Endometrium (tissue), 2 donors: ENCODE data around the gene FRMD4B.

ENCODE experiments used
- FAIRE-seq: peaks from 2 replicates; lab custom pipeline; 2012; peaks lifted over from hg19 to GRCh38; lab: Jason Lieb, UNC
- donor health status: control.
- donor health status: control.

Gene FRMD4B

DNA sequence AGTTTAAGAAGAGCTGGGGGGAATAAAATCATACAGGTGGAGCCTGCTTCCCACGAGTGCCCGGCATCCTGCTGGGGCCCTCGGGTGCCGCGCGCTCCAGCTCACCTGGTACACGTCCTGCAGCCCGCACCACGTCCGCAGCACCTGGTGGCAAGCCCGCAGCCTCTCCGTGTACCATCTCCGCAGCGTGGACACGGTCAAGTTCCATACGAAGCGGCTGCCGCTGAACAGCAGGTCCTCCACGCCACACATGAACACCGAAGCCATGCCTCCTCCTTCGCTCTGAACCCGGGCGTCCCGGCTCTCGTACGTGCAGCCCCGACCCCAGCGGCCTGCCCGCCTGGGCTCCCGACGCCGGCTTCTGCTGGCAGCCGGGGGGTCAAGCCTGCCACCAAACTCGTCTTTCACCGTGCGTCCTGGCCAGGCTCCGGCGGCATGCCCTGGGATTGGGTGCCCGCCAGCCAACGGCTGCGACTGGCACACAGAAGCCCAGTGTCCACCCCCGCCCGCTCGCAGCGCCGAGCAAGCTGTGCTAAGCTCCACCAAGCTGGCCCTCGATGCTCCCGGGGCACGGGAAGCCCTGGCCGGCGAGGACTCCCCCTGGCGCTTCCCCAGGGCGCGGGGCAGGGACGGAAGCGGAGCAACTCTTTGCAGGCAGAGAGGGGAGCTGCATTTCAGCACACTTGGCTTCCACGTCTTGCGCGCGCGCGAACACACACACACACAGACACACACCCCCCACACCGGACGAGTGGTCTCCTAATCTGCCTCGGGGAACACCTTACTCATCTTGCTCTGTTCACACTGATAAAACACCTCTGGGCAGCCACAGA is at the start of gene FRMD4B:
Gene FRMD4B, minus strand, starts transcription at position 366 of the 833 bp plus-strand sequence. Its CDS starts 99 bp downstream, at position 267.
- no peak for FAIRE-seq

DNA sequence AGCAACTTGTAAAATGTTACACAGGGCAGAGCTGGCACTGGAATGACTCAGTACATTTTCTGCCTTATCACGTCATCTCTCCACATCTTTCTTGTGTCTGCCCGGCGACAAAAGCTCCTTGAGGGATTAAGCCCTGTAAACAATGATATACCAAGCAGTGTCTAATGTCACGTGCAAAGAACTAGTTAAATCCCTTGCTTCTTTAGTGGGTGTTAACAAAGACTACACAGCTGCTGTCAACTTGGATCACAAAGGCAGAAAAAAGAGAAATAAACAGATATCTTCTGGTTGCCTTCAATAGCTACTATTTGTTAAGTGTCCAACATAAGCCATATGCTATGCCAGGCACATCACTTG is 48.1 kb upstream of the FRMD4B start:
- no peak for FAIRE-seq

DNA sequence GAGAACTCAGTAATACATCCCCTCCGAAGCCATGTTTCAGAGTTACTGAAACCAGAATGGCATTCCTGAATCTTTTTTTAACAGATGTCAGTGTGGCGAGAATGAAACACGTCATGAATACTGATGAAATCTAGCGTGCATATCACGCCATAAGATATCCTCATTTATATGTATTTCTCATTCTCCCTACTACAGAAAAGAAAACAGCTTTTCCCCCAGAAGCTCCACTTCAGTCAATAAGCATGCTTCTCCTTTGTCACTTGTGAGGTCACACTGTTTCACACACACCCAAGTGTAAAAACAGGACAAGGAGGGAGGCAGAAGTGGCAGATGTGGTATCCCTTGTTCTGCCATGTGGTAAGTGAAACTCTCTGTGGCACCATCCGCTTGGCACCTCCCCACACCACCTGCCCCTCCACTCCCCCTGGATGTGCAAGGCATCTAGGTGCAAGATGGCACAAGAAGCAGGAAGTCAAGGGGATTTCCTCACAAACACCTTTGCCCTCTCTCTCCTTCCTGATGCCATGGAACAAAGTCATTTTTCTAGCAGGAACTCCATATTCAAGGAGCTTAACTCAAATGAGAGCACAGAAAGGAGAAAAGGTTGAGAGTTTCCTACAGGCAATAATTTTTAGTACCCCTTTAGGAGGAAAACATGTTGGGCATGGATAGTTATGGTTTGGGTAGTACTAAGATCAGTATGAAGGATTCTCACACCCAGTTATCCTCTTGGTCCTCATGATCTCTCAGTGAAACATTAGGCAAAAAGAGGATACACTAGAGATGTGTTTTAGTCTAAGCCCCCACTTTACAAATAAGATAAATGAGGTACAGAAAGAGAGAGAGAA is 47.5 kb upstream of the FRMD4B start:
- no peak for FAIRE-seq

DNA sequence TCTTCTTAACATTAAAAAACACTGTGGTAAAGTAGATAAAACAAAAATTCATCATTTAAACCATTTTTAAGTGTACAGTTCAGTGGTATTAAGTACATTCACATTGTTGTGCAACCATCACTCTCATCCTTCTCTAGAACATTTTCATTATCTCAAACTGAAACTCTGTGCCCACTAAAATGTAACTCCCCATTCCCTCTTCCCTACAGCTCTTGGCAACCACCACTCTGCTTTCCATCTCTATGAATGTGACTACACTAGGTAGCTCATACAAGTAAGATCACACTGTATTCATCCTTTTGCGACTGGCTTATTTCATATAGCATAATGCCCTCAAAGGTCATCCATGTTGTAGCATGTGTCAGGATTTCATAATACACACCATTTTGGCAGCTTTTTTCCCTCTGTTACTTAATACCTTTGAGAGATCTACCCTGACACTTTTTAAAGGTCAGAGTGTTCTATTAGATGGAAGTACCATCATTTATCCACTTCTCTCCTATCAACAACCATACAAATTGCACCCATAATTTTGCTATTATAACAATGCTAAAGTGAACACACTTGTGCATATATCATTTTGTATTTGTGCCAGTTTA is 42.9 kb upstream of the FRMD4B start:
- FAIRE-seq = no peak

DNA sequence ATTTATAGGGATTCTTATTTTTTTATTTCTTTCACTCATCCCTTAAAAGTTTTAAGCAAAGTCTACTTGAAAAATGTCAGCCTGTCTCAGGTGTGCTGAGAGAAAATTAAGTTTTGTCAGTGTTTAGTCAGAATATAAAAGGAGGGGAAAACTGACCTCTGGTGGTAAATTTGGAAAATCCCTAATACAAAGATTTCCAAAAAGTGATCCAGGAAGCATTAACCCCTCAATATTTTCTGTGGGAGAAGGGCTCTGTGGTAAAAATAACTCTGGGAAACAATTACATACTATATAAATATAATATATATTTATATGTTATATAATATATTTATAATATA is 41.0 kb upstream of the FRMD4B start:
- no peak for FAIRE-seq

DNA sequence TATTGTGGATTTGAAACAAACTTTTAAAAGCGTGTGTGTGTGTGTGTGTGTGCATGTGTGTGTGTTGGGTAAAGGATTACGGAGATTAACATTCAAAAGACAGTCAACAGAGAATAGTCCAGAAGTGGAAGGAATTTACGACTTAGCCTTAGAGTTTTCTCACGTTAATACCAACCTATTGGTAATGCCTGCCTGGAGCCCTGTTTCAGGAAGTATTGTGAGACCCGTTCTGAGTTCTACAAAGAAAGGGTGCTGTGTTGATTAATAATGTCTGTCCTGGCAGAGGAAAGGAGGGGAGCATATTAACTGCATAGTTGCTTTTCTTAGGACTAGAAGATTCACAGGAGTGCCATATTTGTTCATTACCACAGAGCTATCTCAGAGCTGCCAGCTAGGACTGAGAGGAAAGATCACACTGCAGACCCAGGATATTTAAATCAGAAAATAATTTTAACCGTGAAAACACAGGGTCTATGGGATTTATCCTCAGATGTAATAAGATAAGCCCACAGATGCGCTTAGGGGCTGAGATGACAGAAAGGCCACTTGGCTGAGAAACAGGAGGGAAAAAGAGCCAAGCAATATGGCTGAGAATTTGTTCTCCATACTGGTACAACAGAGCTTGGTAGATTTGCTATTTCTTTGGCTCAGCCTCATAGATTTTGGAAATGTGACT is 40.5 kb upstream of the FRMD4B start:
- FAIRE-seq = no peak

DNA sequence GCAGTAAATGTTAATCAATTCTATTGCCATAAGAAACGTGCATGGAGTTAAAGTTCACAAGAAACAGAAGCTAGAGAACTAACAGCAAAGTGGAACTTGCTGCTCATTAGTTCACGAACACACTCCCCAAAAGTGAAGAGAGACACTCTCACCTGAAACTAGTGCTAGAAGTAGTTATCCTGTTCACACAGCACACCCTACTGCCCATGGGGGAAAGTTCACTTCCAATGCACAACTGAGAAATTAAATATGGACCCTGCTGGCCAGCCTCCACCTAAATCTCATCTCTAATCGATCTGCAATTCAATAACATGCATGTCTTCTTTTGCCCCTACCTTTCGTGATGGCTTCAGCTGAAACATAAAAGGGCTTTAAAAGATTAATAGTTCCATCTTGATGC is 39.4 kb upstream of the FRMD4B start:
- no peak for FAIRE-seq

DNA sequence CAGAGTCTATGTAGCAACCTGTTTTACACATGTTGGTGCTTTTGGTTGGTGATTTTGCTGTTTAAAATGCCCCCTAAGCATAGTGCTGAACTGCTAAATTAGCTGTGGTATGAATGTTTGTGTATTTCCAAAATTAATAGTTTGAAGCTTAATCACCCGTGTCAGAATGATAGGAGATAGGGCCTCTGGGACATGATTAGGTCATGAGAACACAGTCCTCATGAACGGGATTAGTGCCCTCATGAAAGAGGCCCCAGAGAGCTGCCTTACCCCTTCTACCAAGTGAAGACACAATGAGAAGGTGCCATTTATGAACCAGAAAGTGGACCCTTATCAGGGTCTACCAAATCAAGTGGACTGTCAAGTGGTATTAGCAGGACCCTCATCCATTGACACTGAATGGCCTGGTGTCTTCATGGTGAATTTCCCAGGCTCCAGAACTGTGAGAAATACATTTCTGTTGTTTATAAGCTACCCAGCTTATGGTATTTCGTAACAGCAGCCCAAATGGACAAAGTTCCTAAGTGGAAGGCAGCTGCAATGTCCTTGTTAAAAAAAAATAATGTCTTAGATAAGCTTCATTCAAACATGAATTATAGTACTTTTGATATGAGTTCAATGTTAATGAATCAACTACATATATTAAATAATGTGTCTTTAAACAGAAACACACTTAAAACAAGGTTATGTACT is 37.7 kb upstream of the FRMD4B start:
- FAIRE-seq = no peak

DNA sequence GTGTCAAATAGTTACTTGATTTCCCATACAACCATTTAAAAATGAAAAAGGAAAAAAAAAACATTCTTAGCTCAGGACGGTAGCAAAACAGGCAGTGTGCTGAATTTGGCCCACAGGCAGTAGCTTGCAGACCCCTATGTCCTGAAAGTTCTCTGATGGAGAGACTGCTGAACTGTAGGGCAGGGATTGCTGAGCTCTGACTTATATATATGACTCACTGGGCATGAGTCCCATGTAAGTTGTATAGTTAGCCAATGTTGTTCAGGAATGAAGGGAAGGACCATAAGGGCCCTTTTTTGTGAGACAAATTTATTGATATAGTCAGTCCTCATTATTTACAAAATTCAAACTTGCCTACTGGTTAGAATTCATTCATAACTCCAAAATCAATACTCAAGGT is 36.9 kb upstream of the FRMD4B start:
- FAIRE-seq = no peak

DNA sequence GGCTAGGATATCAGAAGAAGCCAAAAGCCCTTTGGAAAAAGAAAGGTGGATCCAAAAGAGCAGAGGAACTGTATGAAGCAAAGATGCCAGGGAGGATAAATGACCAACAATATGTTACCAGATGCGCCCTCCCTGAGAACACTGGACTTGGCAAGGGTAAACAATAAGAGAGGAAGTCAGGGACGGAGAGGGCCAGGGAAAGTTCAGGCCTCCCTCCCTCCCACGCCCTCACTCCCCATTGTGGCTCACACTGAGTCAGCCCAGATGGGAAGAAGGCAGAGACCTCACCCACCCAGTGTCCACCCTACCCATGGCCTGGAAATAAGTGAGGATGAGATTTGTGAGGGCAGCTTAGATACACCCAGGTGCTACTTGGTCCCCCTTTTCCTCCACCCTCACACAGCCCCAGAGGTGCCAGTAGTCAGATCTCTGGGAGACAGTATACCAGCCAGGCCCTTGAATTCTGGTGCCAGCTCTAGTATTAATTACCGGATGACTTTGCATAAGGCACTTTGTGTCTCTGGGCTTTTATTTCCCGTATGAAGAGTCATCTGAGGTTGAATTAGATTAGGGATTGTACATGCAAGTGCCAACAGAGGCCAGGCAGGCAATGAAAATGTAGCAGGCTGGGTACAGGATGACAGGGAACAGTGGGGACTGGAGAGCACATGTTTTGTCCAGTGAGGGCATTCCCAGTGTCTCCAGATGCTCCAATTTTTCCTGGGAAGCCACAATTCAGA is 35.1 kb upstream of the FRMD4B start:
- no peak for FAIRE-seq

DNA sequence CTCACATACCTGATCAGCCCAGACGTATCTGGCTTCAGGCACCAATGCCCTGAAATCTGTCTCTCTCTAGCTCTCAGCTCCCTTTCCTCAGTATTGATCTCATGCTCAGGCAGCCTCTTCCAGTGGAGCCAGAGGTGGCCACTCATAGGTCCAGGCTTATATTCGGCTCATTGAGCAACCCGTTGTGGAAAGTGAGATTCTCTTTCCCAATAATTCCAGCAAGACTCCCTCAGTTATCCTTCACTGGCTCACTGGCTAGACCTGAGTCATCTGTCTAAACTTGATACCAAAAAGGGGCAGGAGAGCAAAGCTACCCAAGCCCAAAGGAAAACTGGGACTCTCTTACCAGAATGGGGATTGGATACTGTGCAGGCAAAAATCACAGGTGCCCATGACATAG is 33.4 kb upstream of the FRMD4B start:
- FAIRE-seq = no peak

DNA sequence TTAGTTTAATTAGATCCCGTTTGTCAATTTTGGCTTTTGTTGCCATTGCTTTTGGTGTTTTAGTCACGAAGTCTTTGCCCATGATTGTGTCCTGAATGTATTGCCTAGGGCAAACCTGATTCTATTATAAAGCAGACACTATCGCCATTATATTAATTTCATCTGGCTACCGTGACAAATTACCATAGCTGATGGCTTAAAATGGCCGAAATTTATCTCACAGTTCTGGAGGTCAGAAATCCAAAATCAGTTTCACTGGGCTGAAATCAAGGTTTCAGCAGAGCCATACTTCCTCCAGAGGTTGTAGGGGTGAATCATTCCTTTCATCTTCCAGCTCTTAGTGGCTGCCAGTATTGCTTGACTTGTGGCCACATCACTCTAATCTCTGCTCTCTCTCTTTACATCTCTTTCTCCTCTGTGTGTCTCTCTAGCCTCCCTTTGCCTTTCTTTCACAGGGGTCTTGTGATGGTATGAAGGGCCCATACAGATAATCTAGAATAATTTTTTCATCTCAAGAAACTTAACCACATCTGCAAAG is 31.7 kb upstream of the FRMD4B start:
- FAIRE-seq = no peak

DNA sequence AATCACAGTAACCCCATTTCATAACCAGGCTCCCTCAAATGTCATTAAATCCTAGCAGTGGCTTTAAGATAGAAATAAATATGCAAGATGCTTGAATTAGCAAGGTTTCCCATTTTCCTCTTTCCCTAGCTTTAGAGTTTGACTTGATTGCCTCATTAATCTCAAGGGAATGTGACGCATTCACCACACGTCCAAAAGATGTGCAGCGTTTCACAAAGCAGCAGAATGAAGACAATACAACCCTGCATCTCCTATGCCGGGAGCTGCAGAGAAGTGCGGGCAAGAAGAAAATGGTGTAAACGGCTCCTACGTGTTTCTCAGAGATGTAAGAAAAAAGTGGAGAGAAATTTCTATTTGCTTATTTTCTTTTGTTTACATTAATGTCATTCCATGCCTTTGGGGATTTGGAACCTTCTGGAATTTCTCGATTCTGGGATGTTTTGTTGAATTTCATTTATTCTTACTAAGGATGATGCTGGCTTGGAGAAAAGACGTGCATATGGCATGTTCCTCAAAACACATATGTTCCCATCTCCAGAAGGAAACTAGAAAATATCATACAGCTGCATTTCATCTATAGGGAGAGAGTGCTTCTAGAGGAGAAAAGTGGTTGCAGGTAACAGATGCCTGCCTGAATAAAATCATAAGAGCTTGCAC is 27.8 kb upstream of the FRMD4B start:
- no peak for FAIRE-seq

DNA sequence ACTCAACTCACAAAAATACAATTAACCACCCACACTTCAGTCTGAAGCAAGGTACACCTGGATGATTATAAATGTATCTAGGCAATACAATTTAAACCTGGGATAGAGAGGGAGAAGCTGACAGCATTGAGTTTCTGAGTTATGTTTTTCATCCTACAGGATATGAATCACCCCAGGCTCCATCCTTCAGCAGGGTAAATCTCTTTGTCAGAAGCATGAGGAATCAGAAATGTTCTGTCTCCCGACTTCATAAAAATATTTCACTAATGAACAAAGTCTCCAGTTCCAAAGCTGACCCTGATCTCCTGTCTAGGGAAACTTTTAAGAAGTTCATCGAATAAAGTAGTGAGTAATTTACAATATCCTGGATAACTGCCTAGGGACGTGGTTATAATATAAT is 25.5 kb upstream of the FRMD4B start:
- FAIRE-seq = no peak

DNA sequence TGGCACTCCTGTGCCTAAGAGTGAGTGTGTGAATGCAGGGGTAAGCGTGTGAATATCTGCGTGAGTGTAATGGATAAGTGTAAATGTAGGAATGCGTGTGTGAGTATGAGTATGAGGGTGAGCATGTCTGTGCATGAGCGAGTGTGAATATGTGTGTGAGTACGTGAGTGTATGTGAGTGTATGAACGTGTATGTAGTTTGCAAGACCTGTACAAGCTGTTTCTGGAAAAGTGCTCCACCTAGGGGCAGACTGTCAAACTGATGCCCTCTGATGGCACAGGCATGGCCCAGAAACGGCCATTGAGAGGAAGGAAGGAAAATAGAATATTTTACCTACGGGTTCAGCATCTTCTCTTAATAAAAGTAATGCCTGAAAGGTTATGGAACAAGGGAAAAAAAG is 24.4 kb upstream of the FRMD4B start:
- FAIRE-seq = no peak

DNA sequence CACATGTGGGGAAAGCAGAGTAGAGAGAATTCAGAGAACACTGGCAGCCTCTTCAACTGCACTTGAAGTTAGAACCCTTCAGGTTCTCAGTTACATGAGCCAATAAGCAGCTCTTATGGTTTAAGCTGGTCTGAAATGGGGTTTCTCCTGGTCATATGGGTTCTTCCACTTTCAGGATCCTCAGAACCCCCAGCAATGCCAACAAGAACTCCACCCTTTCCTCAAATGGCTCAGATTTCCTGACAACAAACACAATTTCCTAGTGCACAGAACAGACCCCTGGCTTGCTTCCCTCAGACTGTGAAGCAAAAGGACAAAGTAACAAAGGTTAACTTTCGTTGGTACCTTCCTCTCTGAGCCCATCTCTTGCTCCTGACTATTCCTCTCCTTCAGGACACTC is 23.9 kb upstream of the FRMD4B start:
- FAIRE-seq = no peak

DNA sequence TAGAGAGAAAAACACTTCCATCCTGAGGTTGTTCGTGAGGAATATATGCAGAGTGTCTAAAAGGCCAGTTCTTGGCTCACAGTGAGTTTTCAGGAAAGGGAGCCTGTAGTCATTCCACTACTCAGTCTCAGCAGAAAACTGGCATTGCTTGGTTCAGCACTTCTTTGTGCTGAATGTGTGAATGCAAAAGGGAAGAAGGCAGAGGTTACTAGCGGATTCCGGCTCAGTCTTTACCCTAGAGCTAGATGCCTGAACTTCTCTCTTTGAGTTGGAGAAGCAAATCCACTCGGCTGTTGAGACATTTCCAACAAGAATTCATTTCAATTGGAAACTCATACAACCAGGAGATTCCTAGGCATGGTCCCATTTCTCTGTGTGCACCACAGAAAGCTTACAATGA is 23.1 kb upstream of the FRMD4B start:
- FAIRE-seq = no peak

DNA sequence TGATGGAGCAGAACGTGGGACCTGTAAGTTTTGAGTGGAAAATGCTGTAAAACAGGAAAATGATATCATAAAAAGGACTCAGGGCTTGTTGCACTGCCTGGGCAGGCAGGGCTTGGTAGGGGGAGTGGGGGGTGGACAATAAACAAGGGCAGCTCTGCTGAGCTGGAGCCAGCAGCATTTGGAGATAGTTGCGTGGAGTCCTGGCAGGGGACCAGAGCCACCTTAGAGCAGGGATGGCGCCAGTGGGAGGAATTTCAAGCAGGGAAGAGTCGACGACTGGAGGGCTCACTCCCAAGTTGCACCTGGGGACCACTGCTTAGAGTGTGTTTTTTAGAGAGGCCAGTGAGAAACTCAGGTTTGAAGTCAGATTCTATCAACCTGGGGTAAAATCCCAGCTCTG is 22.7 kb upstream of the FRMD4B start:
- no peak for FAIRE-seq

DNA sequence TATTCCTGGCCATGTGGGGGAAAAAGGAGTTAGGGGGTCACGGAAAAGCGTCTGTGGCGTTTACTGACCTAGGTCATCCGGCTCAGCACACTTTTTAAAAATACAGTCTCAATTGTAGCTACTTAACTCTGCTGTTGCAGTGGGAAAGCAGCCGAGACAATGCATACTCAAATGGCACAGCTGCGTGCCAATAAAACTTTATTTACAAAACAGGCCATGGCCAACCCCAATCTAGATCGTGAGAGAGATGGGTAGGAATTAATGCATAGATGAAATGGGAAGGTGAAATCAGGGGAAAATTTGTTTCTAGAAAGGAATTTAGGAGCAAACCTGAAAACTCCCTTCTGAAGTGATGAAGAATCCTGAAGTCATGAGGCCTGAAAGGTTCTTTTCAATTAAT is 22.0 kb upstream of the FRMD4B start:
- no peak for FAIRE-seq

DNA sequence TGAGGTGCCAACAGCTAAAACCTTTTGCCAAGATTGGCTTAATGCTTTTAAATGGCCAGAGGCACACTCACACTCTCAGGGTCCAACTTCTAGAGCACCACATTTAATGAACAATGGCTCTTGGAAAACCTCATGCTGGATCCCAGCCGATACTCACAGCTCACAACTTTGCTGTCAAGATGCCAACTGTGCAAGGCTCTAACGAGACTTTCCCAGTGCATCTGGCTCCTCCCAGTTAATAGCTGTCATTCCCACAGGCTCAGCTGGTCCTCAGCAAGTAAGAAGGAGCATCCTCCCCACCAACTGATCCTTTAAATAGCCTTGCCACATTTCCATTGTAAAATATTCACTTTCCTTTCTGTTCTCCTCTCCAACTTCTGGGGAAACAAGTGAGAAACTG is 20.3 kb upstream of the FRMD4B start:
- FAIRE-seq = no peak

DNA sequence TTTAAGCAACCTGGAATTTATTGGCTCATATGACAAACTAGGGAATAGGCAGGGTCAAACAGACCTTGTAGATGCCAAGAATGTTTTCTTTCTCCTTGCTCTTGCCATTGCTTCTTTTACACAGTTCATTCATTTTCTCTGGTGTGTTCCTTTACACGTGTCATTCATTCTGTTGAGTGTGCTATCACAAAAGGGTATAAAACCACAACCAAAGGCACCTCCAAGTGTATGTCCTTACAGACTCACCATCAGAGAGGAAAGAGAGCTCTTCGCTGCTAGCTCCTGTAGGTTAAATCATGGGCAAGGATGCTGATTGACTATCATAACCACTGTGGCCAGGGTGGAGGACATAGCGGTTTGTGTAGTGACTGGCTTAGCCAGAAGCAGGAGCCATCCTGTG is 19.2 kb upstream of the FRMD4B start:
- no peak for FAIRE-seq
